Thyroid gland (tissue), 4 donors: ENCODE data around the gene TCF21.

ENCODE experiments used
- POLR2A ChIP-seq, 2 donors: fragments of 450-650 bp; IDR thresholded peaks; one replicate each; pipeline ENCODE4 v1.6.1; 2017; ENCODE audit warnings: antibody characterized with exemption in 2 of 2, mild to moderate bottlenecking in 2 of 2, moderate library complexity in 1 of 2
- TF ChIP-seq, protein P1 (sequence below), 6 experiments: fragments of 200-600 bp in 3 of 6; fragments of 450-650 bp in 3 of 6; sonication (generic) in 3 of 6; IDR thresholded peaks; one replicate each; pipeline ENCODE4 v1.5.1; 2016 to 2019; ENCODE audit warnings: antibody characterized with exemption in 6 of 6, mild to moderate bottlenecking in 2 of 6, inconsistent platforms in 1 of 6, moderate library complexity in 1 of 6

GRCh38 chr6:133898263-133898662 lies 9.3 kb downstream of the TCF21 start:
- TF ChIP-seq, protein P1, sequence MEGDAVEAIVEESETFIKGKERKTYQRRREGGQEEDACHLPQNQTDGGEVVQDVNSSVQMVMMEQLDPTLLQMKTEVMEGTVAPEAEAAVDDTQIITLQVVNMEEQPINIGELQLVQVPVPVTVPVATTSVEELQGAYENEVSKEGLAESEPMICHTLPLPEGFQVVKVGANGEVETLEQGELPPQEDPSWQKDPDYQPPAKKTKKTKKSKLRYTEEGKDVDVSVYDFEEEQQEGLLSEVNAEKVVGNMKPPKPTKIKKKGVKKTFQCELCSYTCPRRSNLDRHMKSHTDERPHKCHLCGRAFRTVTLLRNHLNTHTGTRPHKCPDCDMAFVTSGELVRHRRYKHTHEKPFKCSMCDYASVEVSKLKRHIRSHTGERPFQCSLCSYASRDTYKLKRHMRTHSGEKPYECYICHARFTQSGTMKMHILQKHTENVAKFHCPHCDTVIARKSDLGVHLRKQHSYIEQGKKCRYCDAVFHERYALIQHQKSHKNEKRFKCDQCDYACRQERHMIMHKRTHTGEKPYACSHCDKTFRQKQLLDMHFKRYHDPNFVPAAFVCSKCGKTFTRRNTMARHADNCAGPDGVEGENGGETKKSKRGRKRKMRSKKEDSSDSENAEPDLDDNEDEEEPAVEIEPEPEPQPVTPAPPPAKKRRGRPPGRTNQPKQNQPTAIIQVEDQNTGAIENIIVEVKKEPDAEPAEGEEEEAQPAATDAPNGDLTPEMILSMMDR (IDR thresholded peaks at IDR 0.05): no peak
- no peak for TF ChIP-seq POLR2A (IDR thresholded peaks at IDR 0.05)
